Activated CD4-positive, CD25-positive, alpha-beta regulatory T cell treated with anti-CD3 and anti-CD28 coated beads, Interleukin-2, amount 50 U/mL, for 24 hours (primary cell): ENCODE results near the gene JKAMP.

ENCODE experiments used
- ATAC-seq, 2 donors: fragments of 150-1000 bp; cut with Tn5 transposase; one replicate each; pipeline ENCODE4 v1.10.0; 2021; ENCODE audit warnings: mild to moderate bottlenecking in 1 of 2, moderate library complexity in 1 of 2

Gene JKAMP

DNA sequence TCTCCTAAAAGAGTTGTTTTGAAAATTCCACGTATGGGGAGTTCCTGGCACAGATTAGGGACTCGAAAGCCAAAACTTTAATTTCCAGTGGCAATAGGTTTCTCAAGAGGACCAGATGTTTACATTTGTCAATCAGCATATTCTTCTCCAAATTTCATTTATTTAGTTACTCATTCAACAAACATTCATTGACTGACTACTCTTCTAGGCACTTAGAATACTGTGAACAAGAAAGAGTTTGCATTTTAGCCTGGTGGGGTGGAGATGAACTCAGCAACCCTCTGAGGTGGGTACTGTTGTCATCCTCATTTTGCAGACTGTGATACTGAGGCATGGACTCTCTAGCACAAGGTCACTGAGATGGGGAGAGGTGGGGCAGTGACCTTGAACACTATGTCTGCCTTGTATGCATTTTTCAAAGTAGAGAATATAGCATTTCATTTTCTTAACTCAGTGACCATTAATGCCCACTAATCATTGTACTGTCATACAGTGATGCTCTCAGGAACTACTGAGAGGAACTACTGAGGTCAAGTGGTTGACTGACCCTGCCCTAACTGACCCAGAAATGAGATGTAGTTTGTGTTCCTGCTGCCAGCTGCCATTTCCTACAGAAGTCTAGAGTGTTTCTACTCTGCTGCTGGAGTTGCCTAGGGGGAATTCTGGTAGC lies 2.3 kb upstream of the JKAMP start:
- no peak for ATAC-seq

DNA sequence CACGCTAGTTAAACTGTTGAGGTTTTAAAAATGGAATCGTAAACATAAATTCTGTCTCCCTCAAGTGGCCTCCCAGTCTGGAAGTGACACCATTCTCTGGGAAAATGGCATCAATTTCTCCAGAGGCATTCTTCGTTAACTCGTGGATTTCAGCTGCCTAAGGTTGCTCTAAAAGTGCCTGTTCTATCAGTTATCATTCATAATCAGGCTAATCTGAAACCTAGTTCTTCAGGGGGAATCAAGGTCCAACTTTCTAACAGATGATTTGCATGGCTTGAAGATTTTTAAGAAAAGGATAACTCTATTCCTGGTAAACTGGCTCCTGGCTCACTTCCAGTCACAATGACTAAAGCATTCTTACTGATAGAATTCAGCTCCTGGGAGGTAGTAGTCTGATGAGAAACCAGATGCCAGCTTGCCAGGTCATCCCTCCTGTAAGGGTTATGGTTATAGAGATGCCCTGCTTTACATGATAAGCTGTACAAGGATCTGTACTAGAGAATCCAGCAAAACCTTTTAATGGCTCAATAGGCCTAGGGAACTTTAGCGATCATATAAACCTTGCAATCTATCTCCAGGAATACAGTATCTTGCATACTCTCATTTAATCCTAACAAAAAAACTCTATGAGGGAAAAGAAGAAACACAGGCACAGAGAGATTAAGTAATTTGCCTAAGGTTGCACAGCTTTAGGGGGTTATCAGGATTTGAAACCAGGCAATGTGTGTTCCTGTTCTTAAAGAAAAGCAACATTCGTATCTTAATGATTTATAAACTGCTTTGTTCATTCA lies 1.6 kb upstream of the JKAMP start:
- ATAC-seq: no peak

DNA sequence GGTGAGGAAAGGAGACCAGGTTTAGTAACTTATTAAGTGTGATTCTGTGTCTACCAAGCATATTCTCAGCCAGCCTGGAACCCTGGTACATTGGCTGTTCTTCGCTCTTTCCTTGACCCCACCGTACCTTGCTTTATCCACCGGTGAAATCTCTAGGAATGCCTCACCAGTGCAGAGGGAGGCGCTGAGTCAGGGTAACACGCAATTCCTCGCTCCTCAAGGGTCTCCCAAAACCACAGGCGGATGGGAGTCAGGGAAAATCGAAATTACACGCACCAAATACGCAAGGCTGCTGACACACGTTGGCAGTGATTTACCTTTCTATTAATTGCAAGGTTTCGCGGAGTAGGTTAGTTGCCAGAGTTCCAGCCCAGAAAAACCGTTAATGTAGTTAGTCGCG lies 954 bp upstream of the JKAMP start:
- ATAC-seq: no peak

DNA sequence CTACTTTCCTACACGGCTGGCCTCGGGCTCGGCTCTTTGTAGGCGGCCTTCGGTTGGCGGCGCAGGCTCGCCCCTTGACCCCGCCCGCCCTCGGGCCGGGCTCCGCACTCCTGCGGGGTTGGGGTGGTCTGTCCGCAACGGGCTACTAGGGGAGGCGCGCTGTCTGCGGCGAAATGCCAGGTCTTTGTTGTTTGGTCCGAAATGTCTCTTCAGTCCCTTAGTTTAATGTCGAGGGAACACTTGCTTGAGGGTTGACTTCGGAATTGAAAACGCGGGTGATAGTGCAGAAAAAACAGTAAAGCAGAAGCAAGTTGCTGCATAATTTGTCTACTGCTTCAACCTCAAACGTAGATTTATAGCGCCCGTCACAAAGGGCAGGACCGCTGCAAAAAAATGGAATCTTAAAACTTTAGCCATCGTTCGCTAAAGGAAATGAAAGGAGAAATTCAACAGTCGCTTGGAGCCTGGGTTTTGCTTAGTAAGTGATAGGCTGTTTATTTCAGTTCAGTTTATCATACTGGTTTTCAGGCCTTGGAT lies 390 bp downstream of the JKAMP start:
- ATAC-seq: peak; percentile 52 to 61

DNA sequence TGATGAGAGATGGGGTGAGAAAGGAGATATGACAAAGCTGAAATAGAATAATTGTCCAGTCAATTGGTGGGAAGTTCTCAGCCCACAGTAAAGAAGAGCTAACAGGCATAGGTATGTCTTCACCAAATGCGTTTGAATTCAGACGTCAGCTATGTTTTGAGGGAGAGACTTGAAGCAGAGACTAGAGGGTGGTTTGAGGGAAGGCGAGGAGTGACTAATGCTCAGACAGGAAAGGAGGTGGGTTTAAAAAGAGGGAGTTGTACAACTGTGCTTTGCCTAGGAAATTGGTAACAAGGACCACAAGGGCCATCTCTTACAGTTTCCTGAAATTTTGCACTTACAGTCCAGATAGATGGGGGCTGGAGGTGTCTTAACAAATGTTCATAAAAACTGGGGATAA lies 6.4 kb downstream of the JKAMP start:
- no peak for ATAC-seq

DNA sequence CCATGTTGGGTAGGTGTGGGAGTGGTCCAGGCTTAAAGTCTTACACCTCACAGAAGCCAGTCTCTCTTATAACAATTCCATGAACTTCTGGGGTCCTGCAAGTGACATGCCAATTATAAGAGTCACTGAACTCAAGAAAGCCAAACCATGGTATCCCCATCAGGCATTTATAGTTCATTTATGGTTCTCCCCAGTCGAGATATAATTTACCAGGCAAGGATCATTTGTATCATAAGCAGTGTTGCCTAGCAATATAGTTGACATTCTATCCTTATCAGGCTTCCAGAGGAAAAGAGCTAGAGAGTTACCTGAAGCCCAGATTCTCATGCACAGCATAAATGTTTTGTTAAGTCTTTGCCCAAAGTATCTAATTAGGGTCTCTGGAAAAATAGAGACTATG lies 8.1 kb downstream of the JKAMP start:
- no peak for ATAC-seq

DNA sequence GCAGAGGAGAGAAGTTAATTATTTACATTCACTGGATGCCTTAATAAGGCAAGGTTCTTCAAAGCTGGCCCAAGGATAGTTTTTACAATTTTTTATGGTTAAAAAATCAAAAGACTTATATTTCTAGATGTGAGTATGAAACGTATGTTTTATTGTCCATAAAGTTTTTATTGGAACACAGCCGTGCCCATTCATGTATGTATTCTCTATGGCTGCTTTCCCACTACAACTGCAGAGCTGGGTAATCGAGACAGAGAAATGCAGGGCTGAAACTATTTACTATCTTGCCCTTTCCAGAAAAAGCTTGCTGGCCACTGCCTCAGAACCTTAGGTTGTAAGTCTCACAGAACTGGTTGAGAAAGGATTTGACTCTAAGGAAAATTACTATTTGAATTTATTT lies 16.4 kb downstream of the JKAMP start:
- no peak for ATAC-seq

DNA sequence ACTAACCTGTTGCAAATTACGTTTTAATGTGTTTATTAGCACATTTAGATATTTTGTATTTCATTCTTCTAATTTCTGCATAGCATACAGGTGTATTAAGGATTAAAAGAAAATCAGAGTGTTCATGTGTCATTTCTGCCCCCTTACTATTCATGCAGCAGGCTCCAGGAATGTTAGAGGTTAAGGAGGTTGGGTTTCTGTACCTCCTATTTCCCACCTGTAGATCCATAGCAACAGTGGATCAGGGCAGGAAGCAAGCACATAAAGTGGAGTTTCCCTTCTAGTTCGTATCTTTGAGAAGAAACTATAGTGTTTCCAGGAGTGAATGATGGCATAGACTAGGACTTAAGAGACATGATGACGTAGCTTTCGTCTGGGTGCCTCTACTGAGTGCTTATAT lies 18.9 kb downstream of the JKAMP start:
- ATAC-seq: no peak

DNA sequence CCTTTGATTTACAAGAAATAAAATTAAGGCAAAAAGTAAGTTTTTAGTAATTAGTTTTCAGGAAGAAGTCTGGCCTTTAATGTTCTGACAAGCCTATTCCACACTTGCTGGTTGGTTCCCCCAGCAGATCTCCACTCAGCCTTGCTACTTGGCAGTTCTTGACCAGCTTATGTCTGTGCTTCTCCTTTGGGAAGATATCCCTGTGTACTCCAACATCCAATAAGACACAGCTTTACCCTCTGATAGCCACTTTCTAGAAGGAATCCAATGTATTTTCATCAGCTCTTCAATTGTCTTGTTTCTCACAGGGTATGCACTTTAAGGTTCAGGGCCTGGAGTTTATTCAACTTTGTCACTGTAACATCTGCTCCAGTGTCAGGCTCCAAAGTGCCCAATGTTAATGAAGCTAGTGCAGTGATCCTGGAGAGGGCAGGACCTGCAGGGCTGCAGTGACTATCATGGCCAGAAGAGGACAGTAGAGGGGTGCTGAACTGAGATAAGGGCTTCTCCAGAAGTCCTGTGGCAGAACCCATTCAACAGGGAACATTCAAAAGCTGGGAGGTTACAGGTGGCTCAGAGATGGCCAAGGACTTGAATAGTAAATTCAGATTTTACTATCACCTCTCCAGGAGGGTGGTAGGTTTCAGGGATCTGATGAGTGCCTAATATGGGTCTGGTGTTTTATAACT lies 22.9 kb downstream of the JKAMP start:
- ATAC-seq: no peak

DNA sequence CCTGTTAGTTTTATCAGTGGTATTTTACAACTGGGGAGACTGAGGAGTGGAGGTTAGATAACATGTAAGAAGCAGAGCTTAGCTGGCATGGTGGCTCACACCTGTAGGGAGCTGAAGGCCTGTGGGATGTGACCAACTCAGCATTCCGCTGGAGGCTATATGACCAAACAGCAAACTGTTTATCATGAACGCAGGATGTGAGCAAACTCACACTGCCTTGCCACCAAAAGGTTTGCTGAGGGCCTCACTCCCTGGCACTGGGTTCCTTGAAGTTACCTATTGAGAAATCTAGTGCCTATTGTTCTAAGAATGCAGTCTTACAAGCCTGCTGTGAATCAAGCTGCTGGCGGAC lies 23.4 kb downstream of the JKAMP start:
- ATAC-seq: no peak

DNA sequence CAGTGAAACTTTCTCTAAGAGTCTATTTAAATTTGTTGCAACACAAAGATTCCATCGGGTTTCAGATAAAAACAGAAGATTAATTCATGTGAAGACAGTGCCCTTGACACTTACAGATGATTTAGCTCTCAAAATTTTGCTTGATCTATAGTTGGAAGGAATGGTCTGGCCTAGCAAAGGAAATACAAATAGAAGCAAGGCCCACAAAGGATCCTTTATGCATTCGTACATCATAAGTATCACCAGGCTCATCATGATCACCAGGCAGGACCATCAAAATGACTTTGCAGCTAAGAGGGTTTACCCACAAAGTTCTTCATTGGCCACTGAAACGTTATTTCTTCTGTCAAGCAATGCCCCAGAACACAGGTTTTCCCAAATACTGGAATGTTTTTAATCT lies 24.8 kb downstream of the JKAMP start:
- no peak for ATAC-seq

DNA sequence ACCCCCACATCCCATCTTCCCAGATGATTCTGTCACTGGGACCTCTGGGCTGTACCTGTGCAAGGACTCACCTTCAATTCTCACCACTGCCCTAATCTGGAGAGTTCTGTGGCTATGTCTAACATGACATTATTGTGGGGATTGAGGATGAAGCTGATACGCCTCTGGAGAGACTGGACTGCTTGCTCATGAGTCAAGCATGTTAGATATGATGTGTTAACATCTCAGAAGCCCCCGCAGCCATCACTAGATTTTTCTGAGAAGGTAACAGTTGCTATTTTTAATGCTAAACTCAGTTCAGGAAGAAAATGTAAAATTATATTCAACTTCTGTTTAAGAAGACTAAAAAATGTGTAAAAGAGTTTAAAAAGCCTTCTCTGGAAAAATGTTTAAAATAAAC lies 25.7 kb downstream of the JKAMP start:
- no peak for ATAC-seq

DNA sequence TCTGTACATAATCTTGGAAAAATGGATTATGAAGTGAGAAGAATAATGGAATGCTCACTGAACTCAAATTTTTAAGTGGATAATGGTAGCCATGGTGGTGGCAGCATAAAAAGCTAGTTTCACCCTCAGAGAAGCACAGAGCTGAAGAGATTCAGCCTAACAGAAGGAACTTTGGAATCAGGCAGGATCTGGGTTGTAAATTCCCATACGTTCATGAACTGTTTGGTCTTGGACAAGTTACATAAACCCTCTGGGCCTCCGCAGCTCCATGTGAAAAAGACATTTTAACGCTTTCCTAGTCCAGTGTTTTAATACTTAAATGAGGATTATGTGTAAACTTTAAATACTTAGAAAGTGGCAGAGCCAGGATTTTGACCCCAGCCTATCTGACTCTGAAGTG lies 26.6 kb downstream of the JKAMP start:
- no peak for ATAC-seq

DNA sequence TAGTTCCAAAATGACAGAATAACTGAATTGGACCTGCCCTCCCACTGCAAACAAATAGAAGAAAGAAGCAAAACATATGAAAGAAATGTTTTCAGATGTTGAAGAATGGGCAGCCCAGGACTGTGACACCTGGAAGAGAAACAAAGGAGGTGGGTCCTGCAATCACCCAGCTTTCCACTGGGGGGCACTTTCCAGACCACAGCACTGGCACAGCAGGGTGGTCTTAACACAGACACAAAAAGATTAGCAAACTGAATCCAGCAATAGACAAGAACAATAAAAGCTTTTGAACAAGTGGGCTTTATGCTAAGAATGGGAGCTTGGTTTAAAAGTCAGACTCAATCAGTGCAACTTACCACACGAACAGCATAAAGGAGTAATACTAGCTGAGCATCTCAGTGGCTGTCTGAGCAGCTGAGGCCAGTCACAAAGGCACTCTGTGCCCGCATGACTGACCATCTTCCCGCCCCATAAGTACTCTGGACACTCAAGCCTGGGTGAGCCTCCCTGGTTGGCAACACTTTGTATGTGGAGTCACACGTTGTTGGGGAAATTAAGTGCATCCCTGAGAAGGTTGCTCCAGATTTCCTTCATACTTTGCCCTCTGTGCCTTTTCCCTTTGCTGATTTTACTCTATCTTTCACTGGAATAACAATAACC lies 27.7 kb downstream of the JKAMP start:
- ATAC-seq: no peak

DNA sequence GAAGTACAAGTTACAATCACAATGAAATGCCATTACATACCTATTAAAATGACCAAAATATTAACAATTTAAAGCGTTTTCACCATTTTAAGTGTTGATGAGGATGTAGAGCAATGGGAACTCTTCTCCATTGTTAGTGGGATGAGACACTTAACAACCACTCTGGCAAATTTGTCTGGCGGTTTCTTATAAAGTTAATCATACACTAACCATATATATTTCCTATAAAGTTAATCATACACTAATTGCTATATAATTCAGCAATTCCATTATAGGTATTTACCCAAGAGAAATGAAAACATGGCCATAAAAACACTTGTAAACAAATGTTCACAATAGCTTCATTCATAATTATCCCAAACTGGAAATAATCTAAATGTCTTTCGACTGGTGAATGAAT lies 35.9 kb downstream of the JKAMP start:
- ATAC-seq: no peak

DNA sequence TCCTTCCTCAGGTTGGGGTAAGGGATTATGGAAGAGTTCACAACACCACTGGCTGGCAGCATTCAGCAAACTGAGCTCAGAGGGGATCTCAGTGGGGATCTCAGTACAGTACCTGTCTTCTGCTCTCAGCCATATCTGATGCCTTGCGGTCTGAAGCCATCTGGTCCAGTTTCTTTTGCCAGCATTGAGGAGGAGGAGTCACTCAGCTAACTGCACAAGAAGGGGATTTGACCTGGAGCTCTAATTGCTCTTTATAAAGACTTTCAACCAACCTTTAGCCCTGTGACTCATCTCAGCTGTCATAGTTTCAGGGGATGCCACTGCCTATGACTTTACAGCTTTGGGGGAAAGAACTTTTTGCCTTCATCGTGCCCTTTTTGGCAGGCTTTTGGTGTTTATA lies 44.9 kb downstream of the JKAMP start:
- no peak for ATAC-seq

DNA sequence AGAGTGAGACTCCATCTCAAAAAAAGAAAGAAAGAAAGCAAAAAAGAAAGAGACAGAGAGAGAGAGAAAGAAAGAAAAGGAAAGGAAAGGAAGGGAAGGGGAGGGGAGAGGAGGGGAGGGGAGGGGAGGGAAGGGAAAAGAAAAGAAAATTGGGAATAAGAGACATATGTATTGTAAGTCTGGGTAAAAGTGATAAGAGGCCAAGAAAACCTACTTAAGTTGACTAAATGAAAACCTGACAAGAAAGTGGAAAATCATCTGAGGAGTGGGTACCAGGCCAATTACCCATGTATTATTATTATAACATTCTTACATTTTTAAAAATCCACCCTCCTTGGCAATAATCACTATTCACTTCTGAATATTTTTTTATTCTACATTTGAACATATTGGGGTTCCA lies 46.0 kb downstream of the JKAMP start:
- no peak for ATAC-seq

DNA sequence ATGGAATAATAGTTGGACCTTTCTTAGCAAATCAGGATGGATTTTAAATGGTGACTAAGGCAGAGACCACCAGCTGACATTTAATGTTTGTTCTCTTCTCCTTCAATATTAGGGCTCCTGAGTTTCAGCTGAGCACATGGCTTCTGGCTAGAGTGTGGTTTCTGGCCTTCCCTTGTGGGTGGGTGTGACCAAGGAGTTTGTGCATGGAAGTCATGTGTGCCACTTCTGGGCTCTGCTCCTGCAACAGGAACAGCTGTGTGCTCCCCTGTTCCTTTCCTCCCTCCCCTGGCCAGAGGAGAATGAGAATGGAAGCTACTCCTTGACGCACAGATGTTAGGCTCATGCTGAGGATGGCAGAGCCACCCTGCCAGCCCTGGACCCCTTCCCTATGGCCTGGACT lies 48.1 kb downstream of the JKAMP start:
- no peak for ATAC-seq

DNA sequence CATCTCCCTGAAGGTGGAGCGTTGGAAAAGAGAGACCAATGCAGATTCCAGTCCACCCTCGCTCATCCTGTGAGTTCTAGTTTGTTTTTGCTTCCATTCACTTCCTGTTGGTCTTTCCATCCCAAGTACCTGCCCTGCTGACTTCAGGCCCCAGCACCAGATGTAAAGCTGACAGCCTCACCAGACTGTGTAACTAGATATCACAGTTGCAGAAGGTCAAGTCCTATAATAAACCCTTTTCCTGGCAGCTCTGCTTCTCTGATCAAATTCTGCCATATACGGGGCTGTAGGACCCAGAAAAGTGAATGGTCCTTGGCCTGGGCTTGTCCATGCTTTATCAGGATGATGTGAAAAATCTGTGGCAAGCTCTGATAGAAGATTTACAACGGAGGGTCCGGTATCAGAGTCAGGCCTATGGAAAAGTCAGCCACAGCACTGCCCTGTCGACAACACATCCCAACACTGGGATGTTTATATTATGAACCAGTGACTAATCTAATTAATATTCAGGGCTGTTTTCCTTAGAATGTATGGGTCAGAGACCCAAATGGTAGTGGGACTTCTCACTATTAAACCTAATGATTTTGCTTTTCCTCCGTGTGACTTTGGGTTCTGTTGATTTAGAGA lies 50.2 kb downstream of the JKAMP start:
- no peak for ATAC-seq

DNA sequence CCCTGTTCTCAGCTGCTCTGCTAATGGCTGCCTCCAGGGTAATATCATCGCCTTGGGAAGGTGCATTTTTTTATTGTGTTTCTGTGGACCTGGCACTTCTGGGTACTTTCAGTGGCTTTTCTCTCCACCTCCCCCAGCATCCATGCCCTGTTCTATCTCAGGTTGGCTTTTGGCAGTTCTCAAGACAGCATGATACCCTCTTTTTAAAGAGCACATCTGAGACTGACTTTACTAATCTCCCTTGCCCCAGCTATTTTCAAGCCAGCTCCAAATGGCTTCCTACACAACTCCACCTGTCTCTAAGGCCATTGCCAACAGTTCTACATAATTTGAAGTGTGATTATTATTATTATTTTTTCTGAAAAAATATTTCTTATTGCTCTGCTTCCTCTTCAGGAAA lies 53.2 kb downstream of the JKAMP start:
- no peak for ATAC-seq

DNA sequence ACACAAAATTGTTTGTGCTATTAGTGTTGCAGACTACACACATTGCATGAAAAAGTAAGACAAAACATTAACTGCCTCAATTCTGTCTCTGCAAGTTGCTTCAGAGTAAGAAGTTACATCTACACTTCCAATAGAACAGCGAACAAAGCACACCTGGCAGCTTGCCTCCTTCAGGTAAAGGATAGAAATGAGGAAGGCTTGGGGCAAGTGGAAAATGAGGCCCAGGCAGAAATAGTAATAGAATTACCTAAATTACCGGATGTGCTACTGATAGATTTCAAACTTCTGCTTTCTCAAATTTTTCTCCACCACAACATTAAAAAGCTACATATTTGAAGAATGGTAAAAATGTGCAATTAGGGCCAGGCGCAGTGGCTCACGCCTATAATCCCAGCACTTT lies 54.6 kb downstream of the JKAMP start:
- ATAC-seq: no peak

DNA sequence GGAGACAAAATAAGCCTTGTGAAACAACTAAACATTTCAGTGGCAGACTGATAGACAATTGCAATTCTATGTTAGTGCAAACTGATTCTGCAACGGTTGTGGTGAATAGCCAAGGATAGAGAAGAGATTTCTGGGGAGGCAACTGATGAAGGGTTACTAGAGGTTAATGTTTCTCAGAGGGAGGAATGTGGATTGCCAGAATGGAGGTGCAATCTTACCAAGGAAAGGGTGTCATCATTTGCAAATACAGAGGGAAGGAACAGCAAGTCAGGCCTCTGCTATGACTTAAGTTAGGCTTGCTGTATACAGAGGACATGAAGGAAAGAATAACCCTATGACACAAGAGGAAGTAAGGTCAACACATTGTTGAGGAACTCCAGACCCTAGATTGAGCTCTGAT lies 56.5 kb downstream of the JKAMP start:
- ATAC-seq: no peak

DNA sequence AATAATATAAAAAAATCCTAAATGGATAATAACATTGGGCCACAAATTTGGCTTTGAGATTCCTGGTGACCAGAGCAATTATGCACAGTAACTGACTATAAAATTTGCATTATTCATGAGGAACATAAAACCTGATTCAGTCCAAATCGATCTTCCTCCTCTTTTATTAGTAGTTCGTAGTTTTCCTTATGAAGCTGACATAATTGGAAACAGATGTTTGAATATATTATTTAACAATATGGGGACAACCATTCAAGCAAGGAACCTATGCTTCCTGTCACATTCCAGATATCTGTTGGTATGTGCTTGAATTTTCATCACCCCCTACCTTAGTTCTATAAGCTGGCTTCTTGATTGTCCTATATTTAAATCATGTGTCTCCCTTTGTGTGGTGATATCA lies 57.4 kb downstream of the JKAMP start:
- ATAC-seq: no peak
